ENCODE measurements around the gene LRRC25.
"Not testable (repeated sequence)": the region's sequence is repeated elsewhere in the genome, so short reads cannot be mapped to it uniquely, and the experiment has no call there.

DNA sequence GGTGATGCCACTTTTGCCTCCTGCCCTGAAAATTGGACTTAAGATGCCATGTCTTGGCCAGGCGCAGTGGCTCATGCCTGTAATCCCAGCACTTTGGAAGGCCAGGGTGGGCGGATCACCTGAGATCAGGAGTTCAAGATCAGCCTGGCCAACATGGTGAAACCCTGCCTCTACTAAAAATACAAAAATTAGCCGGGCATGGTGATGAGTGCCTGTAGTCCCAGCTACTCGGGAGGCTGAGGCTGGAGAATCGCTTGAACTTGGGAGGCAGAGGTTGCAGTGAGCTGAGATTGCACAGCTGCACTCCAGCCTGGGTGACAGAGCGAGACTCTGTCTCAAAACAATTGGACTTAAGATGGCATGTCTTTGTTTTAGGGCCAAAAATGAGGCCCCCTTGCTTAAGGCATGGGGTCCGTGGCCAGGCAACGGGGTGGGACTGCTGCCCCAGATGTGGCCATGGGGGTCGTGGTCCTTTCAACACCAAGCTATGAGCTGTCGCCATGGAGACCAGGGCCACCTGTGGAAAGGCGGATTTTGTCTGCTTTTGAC is 33.1 kb downstream of the LRRC25 start:
- TF ChIP-seq, protein P1, sequence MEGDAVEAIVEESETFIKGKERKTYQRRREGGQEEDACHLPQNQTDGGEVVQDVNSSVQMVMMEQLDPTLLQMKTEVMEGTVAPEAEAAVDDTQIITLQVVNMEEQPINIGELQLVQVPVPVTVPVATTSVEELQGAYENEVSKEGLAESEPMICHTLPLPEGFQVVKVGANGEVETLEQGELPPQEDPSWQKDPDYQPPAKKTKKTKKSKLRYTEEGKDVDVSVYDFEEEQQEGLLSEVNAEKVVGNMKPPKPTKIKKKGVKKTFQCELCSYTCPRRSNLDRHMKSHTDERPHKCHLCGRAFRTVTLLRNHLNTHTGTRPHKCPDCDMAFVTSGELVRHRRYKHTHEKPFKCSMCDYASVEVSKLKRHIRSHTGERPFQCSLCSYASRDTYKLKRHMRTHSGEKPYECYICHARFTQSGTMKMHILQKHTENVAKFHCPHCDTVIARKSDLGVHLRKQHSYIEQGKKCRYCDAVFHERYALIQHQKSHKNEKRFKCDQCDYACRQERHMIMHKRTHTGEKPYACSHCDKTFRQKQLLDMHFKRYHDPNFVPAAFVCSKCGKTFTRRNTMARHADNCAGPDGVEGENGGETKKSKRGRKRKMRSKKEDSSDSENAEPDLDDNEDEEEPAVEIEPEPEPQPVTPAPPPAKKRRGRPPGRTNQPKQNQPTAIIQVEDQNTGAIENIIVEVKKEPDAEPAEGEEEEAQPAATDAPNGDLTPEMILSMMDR (IDR thresholded peaks at IDR 0.05) = not testable (repeated sequence)
- not testable (repeated sequence) for TF ChIP-seq EP300 (IDR thresholded peaks at IDR 0.05)
